ENCODE measurements around the gene PPP4C.
"Not testable (repeated sequence)": the region's sequence is repeated elsewhere in the genome, so short reads cannot be mapped to it uniquely, and the experiment has no call there.

The PPP4C gene

GRCh38 chr16:30075503-30076275 is at the start of gene PPP4C:
TSS of gene PPP4C (plus strand) at chr16:30075994. CDS start at chr16:30076378, 384 bp downstream.
- peak; percentile 47 for DNase-seq

- DNase-seq: no peak
Observed at GRCh38 chr16:30026449-30026848, 49.3 kb upstream of the PPP4C start.

DNA sequence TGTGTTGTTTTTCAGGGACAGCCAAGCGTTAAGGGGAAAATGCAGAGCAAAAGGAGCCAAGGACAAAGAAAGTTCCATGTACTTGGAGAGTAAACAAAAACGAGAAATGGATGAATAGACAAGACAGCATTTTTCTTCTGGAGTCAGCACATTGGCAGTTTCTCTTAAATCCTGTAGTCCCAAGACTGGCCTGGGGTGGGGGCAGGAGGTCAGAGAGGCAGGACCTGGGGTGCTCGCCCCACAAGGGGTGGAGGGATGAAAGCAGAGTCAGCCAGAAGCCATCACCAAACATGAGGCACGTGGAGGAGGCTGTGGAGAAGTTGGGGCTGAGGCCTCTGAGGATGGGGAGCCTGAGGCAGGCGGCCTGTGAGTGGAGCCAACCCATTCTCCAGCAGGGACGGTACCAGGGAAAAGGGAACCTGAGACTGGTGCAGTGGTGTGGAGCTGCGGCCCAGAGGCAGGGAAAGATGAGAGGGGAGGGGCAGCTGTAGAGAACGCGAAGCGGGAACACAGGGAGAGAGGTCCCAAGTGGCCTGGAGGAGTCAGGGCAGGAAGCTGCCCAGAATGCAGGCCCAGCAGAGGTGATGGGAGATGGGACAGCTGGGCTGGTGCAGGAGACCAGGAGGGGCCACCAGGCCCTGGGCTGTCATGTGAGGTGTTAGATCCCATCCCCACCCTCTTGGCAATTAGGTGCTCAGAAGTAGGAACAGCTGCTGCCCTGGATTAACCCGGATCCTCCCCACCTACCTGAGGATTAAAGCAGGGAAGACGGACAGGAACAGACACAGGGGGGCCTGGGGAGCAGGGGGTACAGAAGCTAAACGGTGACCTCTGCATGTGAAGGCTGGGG is 48.0 kb upstream of the PPP4C start:
- DNase-seq: peak; percentile 6

- DNase-seq: no peak
Observed at GRCh38 chr16:30028438-30029076, 47.2 kb upstream of the PPP4C start.

DNA sequence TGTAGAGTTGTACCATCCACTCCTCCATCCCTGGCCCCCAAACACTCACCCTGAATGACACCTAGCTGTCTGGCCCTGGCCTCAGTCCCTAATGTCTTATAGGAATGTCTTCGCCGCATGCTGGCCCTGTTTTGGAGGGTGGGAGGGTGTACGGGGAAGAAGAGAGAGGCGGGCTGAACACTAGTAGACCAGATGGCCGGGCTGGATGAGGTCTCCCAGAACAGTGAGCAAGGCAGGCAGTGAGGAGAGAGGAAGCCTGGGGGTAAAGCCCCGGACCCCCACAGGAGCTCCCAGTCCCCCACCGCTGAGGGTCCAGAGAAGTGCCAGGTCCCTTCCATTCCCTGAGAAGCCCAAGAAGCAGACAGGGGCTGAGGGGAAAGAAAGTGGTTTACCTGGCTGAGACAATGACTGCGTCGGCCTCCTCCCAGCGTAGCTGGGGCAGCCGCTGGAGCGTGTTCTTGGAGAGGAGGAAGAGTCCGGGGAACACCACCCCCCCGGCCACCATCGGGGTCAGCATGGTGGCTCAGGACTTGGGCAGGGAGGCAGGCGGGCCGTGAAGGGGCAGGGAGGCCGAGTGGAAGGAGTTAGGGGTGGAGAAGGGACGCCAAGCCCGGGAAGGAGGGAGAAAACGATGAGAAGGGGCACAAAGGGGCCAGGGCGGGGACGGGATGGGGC is 45.6 kb upstream of the PPP4C start:
- peak; percentile 36 for DNase-seq

- DNase-seq: no peak
Observed at GRCh38 chr16:30030841-30031413, 44.9 kb upstream of the PPP4C start, which contains the start of gene TLCD3B. TSS of gene TLCD3B (minus strand) at chr16:30031271. CDS start at chr16:30030527, 744 bp downstream.

- no peak for DNase-seq
Observed at GRCh38 chr16:30031477-30031918, 44.3 kb upstream of the PPP4C start.

DNA sequence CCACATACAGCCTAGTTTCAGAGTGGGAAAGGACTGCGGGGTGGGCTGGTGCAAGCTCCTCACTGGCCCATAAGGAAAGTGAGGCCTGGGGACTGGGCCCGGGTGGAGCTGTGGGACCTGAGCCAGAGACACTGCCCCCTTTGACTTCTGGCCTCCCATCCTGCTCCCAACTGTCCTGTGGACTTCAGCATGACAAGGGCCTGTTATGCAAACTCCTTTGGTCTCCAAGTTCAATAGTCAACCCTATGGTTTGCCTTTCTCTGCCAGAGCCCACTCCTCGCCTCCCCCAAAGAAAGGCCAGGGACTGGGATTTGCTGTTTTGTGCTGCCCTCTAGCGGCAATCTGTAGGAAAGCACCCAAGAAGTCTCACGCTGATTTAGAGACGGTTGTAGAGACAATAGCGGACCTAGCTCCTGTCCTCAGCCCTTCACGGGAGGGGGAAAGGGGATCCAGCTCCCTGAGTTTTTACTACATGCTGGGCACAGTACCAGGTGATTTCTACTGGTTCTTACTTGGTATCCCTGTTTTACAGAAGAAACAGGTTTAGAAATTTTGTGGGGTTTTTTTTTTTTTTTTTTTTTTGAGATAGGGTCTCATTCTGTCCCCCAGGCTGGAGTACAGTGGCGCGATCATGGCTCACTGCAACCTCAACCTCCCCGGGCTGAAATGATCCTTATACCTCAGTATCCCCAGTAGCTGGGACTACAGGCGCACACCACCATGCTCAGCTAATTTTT is 43.5 kb upstream of the PPP4C start:
- DNase-seq: peak; percentile 70

- no peak for DNase-seq
Observed at GRCh38 chr16:30033270-30033669, 42.5 kb upstream of the PPP4C start.

GRCh38 chr16:30040221-30040620 is 35.6 kb upstream of the PPP4C start:
- DNase-seq: no peak

DNA sequence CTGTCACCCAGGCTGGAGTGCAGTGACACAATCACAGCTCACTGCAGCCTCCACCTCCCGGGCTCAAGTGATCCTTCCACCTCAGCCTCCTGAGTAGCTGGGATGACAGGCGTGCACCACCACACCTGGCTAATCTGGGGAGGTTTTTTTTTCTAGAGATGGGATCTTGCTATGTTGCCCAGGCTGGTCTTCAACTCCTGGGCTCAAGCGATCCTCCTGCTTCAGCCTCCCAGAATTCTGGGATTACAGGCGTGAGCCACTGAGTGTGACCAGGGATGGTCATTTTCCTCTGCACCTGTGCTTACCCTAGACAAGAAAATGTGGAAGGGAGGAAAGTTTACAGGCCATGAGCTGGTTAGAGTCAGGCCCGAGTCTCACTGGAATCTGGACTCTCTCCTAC is 35.1 kb upstream of the PPP4C start:
- not testable (repeated sequence) for DNase-seq

DNA sequence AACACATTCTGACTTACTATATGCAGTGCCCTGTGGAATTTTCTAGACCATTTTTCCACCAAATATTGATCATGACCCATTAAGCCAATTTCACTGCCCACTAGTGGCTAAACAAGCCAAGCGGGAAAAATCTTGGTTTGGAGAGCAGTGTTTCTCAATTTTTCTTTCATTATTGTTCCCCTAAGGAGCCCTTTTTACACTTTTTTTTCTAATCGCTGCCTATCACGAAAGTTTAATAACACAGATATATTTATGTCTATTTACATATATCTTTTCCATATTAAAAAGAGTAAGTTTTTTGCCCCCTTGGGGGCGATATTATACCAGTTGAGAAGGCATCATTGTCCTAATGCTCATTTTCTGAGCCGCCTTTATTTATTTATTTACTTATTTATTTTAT is 34.0 kb upstream of the PPP4C start:
- peak; percentile 10 for DNase-seq

DNA sequence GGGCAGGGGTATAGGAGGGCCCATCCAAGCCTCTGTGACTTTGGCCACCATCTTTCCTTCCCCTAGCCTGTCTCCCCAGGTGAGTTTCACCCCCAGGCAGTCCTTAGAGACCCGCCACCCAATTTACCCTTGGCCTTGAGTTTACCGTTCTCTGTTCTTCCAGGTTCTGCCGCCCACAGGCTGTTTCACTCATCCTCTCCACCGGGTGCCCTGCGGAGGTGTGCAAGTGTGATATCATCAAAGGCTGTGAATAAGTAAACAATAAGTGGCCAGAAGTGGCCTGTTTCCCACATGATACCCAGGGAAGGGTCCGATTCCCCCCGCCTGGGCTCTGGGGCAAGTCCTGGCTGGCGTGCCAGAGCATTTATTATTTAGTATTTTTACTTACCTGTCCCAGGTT is 29.6 kb upstream of the PPP4C start:
- DNase-seq: no peak

GRCh38 chr16:30046588-30046987 is 29.2 kb upstream of the PPP4C start:
- no peak for DNase-seq

DNA sequence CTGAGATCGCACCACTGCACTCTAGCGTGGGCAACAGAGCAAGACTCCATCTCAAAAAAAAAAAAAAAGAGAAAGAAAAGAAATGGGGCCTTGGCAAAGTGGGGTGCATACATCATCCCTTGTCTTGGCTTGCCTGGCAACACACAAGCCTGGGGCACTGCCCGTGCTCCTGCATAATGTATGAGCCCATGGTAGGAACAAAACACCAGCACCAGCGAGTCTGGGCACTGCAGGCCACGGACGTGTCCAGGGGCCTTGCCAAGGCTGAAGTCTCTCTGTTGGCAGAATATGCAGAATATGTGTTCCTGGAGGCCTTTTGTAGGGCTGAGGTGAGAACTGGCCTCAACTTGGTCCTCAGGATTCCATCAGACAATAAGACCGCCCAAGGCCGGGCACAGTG is 25.9 kb upstream of the PPP4C start:
- DNase-seq: no peak

- DNase-seq: no peak
Observed at GRCh38 chr16:30051518-30051917, 24.3 kb upstream of the PPP4C start.

DNA sequence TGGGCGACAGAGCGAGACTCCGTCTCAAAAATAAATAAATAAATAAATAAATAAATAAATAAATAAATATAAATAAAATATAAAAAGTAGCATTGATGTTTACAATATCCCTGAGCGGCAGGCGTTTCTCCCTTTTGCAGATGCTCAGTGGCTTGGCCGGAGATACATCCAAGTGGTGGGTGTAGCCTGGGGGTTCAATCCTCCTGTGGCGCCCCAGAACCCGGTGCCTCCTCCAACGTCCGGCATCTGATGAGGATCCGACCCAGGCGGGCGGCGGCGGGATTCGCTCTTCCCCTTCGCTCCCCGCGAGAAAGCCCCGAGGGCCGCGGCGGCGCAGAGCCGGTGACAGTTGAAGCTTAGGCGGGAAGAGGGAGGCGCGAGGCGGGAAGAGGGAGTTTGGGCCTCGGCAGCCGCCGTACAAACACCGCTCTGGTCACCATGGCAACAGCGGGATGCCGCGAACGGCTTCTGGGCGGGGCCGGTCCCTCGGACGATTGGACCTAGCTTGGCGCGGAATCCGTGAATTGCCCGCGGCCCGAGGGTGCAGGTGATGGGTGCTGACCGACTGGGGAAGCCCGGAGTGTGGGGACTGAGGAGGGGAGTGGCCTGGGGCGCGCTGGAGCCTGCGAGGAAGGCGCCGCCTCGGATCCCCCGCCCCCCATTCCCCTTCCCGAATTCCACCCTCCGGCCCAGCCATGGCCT is 23.0 kb upstream of the PPP4C start:
- DNase-seq: peak; percentile 68

DNA sequence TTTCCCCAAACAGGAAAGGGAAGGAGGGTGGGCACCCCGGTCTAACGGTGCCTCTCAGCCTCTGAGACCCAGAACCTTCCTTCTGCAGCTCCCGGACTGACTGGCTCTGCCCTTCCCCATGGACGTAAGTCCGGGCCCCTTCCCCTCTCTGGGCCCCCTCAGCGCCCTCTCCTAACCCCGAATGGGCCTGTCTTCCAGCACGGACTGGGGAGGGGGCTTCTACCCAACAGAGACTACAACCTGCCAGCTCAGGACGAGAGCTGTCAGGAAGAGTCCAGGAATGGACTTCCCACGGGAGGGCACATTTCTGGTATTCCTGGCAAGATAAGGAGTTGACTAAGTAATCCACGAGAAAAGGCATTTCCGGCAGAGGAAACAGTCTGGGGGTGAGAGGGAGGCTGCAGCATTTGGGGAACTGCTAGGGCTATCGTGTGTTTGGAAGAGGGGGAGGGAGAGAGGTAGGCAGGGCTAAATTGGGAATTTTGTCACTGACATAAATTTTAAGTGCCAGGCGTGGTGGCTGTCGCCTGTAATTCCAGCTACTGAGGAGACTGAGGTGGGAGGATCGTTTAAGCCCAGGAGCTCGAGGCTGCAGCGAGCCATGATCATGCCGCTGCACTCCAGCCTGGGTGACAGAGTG is 22.3 kb upstream of the PPP4C start:
- DNase-seq: no peak

DNA sequence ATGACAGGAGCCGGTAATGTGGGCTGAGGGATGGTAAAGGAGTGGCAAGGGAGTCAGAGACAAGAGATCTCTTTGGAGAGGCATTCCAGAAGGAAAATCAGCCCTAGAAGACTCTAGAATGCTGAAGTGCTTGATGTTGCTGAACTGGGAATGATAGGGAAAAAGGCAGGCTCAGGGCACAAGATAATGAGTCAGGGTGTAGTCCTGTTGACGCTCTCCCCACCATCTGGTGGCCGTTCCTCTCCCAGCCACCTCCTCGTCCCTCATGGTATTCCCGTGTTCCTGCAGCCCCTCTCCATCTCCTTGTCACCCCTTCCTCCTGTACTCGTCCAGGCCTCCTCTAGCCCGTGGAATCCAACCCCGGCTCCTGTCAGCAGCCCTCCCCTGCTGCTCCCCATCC is 21.3 kb upstream of the PPP4C start:
- no peak for DNase-seq

- peak; percentile 9 for DNase-seq
Observed at GRCh38 chr16:30054959-30055553, 20.7 kb upstream of the PPP4C start.
